Measurements from ENCODE around the gene NAA30. TPM values are rescaled to one million over a fixed set of nuclear protein-coding genes. Genes with fewer than 3 reads are reported as not detected.

NAA30 gene
- total RNA-seq, 1 experiment from 2014 or later, result 13.1 TPM

- no peak overlapping the region for H3K27ac ChIP-seq (ENCODE audit: low read length)
- POLR2A ChIA-PET, result no interaction called here
- TF ChIP-seq POLR2AphosphoS5 (IDR thresholded peaks at IDR 0.05; ENCODE audit: low read depth, low read length), result no peak
- TF ChIP-seq REST (IDR thresholded peaks at IDR 0.05; ENCODE audit: insufficient read depth in 1 of 2, low read depth in 2 of 2, low read length in 1 of 2), result no peak
- TF ChIP-seq CTCF (IDR thresholded peaks at IDR 0.05), result no peak
- no peak for TF ChIP-seq SIN3A (IDR thresholded peaks at IDR 0.05; ENCODE audit: borderline replicate concordance, insufficient read depth, low read depth, low read length)
- TF ChIP-seq TCF7L2 (IDR thresholded peaks at IDR 0.05; ENCODE audit: low read depth, low read length), result no peak
- no peak for DNase-seq (ENCODE audit: low read depth, low spot score)
- H3K4me1 ChIP-seq (ENCODE audit: control insufficient read depth, insufficient read depth, low read length), result no peaks in the 10 kb centered on the region
- intact Hi-C loops (cut with micrococcal nuclease; ENCODE audit: unreplicated experiment), result no loop called here
- BruUV-seq (replicated peaks), result no TSS peak
- in situ Hi-C loops (cut with HindIII; ENCODE audit: low pct_unique_long_range_greater_than_20kb, low sequenced_read_pairs), result no loop called here
- no peaks in the 10 kb centered on the region for H3K9me3 ChIP-seq (ENCODE audit: control insufficient read depth, insufficient read depth, low read depth, low read length)
- H3K36me3 ChIP-seq (ENCODE audit: control insufficient read depth, insufficient read depth, low read length), result peaks cover 10% of the 10 kb centered on the region
- CTCF ChIA-PET, result no interaction called here
- no peak overlapping the region for H3K4me3 ChIP-seq (ENCODE audit: low read depth in 2 of 2, low read length in 2 of 2)
- no peaks in the 10 kb centered on the region for H3K27me3 ChIP-seq (ENCODE audit: control insufficient read depth, insufficient read depth, low read length)
- ATAC-seq, result no peak
These were observed 18.2 kb downstream of the NAA30 start for GRCh38 chr14:57408634-57409033.

- intact Hi-C loops (cut with micrococcal nuclease; ENCODE audit: unreplicated experiment), result no loop called here
- ATAC-seq (no peak), DNase-seq (ENCODE audit: low read depth, low spot score) (no peak)
- H3K36me3 ChIP-seq (ENCODE audit: control insufficient read depth, insufficient read depth, low read length), result peaks cover 10% of the 10 kb centered on the region
- no peak overlapping the region for H3K4me3 ChIP-seq (ENCODE audit: low read depth in 2 of 2, low read length in 2 of 2)
- CTCF ChIA-PET, result no interaction called here
- in situ Hi-C loops (cut with HindIII; ENCODE audit: low pct_unique_long_range_greater_than_20kb, low sequenced_read_pairs), result no loop called here
- POLR2A ChIA-PET, result no interaction called here
- H3K9me3 ChIP-seq (ENCODE audit: control insufficient read depth, insufficient read depth, low read depth, low read length), result no peaks in the 10 kb centered on the region
- no peaks in the 10 kb centered on the region for H3K27me3 ChIP-seq (ENCODE audit: control insufficient read depth, insufficient read depth, low read length)
- BruUV-seq (replicated peaks), result no TSS peak
- H3K27ac ChIP-seq (ENCODE audit: low read length), result no peak overlapping the region
- TF ChIP-seq TCF7L2 (IDR thresholded peaks at IDR 0.05; ENCODE audit: low read depth, low read length) (no peak), POLR2AphosphoS5 (IDR thresholded peaks at IDR 0.05; ENCODE audit: low read depth, low read length) (no peak), CTCF (IDR thresholded peaks at IDR 0.05) (no peak), REST (IDR thresholded peaks at IDR 0.05; ENCODE audit: insufficient read depth in 1 of 2, low read depth in 2 of 2, low read length in 1 of 2) (no peak), SIN3A (IDR thresholded peaks at IDR 0.05; ENCODE audit: borderline replicate concordance, insufficient read depth, low read depth, low read length) (no peak)
- no peaks in the 10 kb centered on the region for H3K4me1 ChIP-seq (ENCODE audit: control insufficient read depth, insufficient read depth, low read length)
These were observed 22.0 kb downstream of the NAA30 start for GRCh38 chr14:57412341-57412740.

Data from Panc1 (cell line).